ENCODE measurements around the gene AIG1.

The AIG1 gene

GRCh38 chr6:143063631-143064030 is 2.9 kb downstream of the AIG1 start:
- H3K4me3 ChIP-seq (replicated peaks; ENCODE audit: low read depth, low read length): no peak overlapping the region
- no peak for DNase-seq (ENCODE audit: extremely low read depth, insufficient read length)
- no peaks in the 10 kb centered on the region for H3K36me3 ChIP-seq (ENCODE audit: control insufficient read depth, insufficient read depth, low read length)
- no peak for TF ChIP-seq CTCF (IDR thresholded peaks at IDR 0.05; ENCODE audit: insufficient read depth, low read length, poor library complexity, severe bottlenecking)
- H3K27me3 ChIP-seq (replicated peaks; ENCODE audit: control insufficient read depth, insufficient read depth, low read length): no peaks in the 10 kb centered on the region

GRCh38 chr6:143064271-143064670 is 3.6 kb downstream of the AIG1 start:
- DNase-seq (ENCODE audit: extremely low read depth, insufficient read length): no peak
- no peak for TF ChIP-seq CTCF (IDR thresholded peaks at IDR 0.05; ENCODE audit: insufficient read depth, low read length, poor library complexity, severe bottlenecking)
- no peak overlapping the region for H3K4me3 ChIP-seq (replicated peaks; ENCODE audit: low read depth, low read length)
- H3K27me3 ChIP-seq (replicated peaks; ENCODE audit: control insufficient read depth, insufficient read depth, low read length): no peaks in the 10 kb centered on the region
- no peaks in the 10 kb centered on the region for H3K36me3 ChIP-seq (ENCODE audit: control insufficient read depth, insufficient read depth, low read length)

- TF ChIP-seq CTCF (IDR thresholded peaks at IDR 0.05; ENCODE audit: insufficient read depth, low read length, poor library complexity, severe bottlenecking): no peak
- H3K4me3 ChIP-seq (replicated peaks; ENCODE audit: low read depth, low read length): no peak overlapping the region
- no peaks in the 10 kb centered on the region for H3K36me3 ChIP-seq (ENCODE audit: control insufficient read depth, insufficient read depth, low read length)
- H3K27me3 ChIP-seq (replicated peaks; ENCODE audit: control insufficient read depth, insufficient read depth, low read length): no peaks in the 10 kb centered on the region
- DNase-seq (ENCODE audit: extremely low read depth, insufficient read length): no peak
These were observed 4.4 kb downstream of the AIG1 start for GRCh38 chr6:143064951-143065683.

GRCh38 chr6:143068001-143068400 is 7.3 kb downstream of the AIG1 start:
- Histone ChIP-seq H3K4me3 (replicated peaks; ENCODE audit: low read depth, low read length) (no peak overlapping the region), H3K36me3 (ENCODE audit: control insufficient read depth, insufficient read depth, low read length) (no peaks in the 10 kb centered on the region), H3K27me3 (replicated peaks; ENCODE audit: control insufficient read depth, insufficient read depth, low read length) (no peaks in the 10 kb centered on the region)
- TF ChIP-seq CTCF (IDR thresholded peaks at IDR 0.05; ENCODE audit: insufficient read depth, low read length, poor library complexity, severe bottlenecking): no peak
- DNase-seq (ENCODE audit: extremely low read depth, insufficient read length): no peak

GRCh38 chr6:143074101-143074500 is 13.4 kb downstream of the AIG1 start:
- H3K4me3 ChIP-seq (replicated peaks; ENCODE audit: low read depth, low read length): no peak overlapping the region
- TF ChIP-seq CTCF (IDR thresholded peaks at IDR 0.05; ENCODE audit: insufficient read depth, low read length, poor library complexity, severe bottlenecking): no peak
- no peak for DNase-seq (ENCODE audit: extremely low read depth, insufficient read length)
- H3K27me3 ChIP-seq (replicated peaks; ENCODE audit: control insufficient read depth, insufficient read depth, low read length): no peaks in the 10 kb centered on the region
- no peaks in the 10 kb centered on the region for H3K36me3 ChIP-seq (ENCODE audit: control insufficient read depth, insufficient read depth, low read length)
